Esophagus squamous epithelium (tissue), 4 donors: Measurements from ENCODE around the gene ZNF579.

Experiments
- POLR2A ChIP-seq, 4 donors: fragments of 450-650 bp; IDR thresholded peaks; one replicate each; pipeline ENCODE4 v1.6.1; 2017; ENCODE audit warnings: antibody characterized with exemption in 4 of 4, mild to moderate bottlenecking in 4 of 4, moderate library complexity in 3 of 4
- TF ChIP-seq, protein P1 (sequence below), 6 experiments: fragments of 450-650 bp in 4 of 6; fragments of 200-600 bp in 2 of 6; sonication (generic) in 2 of 6; IDR thresholded peaks; one replicate each; pipeline ENCODE4 v1.5.1; 2016 to 2019; ENCODE audit warnings: antibody characterized with exemption in 6 of 6, mild to moderate bottlenecking in 4 of 6, moderate library complexity in 4 of 6

DNA sequence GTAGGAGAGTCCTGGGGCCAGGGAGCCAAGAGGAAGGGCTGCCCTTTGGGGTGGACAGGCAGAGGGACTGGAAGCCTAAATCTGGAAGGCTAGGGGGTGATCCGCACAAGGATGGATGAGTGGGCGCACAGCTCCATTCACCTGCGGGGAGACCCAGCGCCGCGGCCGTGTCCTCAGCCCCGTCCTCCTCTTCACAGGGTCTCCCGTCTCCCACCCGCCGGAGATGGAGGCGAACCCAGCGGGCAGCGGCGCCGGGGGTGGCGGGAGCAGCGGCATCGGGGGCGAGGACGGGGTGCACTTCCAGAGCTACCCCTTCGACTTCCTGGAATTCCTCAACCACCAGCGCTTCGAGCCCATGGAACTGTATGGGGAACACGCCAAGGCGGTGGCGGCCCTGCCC, 32.7 kb upstream of the ZNF579 start:
- TF ChIP-seq, protein P1, sequence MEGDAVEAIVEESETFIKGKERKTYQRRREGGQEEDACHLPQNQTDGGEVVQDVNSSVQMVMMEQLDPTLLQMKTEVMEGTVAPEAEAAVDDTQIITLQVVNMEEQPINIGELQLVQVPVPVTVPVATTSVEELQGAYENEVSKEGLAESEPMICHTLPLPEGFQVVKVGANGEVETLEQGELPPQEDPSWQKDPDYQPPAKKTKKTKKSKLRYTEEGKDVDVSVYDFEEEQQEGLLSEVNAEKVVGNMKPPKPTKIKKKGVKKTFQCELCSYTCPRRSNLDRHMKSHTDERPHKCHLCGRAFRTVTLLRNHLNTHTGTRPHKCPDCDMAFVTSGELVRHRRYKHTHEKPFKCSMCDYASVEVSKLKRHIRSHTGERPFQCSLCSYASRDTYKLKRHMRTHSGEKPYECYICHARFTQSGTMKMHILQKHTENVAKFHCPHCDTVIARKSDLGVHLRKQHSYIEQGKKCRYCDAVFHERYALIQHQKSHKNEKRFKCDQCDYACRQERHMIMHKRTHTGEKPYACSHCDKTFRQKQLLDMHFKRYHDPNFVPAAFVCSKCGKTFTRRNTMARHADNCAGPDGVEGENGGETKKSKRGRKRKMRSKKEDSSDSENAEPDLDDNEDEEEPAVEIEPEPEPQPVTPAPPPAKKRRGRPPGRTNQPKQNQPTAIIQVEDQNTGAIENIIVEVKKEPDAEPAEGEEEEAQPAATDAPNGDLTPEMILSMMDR (IDR thresholded peaks at IDR 0.05), result no peak
- TF ChIP-seq POLR2A (IDR thresholded peaks at IDR 0.05), result no peak
